Measurements from ENCODE around the gene SNCA.

Gene SNCA

DNA sequence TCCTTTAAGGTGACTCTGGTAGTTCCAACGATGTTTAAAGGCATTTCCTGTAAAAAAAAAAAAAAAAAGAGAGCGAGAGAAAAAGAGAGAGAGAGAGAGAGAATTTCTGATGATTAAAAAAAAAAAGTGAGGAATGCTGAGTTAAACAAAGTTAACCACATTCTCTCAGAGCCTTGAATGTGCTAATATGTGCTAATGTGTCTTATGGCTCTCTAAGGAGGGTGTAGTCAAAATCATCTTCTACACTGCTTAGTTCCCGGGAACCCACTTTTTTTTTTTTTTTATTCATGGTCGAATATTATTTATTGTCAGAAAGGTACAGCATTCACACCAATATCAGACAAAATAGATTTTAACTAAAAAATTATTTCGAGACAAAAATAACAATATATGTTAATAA lies 111.7 kb downstream of the SNCA start:
- TF ChIP-seq, protein P1, sequence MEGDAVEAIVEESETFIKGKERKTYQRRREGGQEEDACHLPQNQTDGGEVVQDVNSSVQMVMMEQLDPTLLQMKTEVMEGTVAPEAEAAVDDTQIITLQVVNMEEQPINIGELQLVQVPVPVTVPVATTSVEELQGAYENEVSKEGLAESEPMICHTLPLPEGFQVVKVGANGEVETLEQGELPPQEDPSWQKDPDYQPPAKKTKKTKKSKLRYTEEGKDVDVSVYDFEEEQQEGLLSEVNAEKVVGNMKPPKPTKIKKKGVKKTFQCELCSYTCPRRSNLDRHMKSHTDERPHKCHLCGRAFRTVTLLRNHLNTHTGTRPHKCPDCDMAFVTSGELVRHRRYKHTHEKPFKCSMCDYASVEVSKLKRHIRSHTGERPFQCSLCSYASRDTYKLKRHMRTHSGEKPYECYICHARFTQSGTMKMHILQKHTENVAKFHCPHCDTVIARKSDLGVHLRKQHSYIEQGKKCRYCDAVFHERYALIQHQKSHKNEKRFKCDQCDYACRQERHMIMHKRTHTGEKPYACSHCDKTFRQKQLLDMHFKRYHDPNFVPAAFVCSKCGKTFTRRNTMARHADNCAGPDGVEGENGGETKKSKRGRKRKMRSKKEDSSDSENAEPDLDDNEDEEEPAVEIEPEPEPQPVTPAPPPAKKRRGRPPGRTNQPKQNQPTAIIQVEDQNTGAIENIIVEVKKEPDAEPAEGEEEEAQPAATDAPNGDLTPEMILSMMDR (IDR thresholded peaks at IDR 0.05; ENCODE audit: control insufficient read depth, insufficient read depth, low read depth, low read length, missing control alignments): no peak
- no peak for DNase-seq (ENCODE audit: low read depth)
- H3K4me3 ChIP-seq (ENCODE audit: control insufficient read depth, low read depth, low read length): no peak overlapping the region

DNA sequence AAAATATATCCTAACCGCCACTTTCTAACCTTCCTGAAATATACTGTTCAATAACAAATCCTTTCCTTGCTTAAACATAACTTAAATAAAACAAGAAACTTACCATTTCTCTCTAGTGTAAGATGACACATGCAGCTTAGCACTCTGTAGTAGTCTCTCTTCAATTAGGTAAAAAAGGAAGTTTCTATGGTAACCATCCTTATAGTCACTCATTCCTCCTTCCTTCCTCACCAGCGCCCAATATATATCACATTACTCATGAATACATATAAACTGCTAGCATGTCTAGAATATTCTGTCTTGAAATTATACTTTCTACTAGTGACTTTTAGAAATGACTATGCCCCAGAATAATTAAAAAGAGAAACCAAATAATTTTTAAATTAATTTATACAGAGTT lies 112.2 kb downstream of the SNCA start:
- TF ChIP-seq, protein P1 (IDR thresholded peaks at IDR 0.05; ENCODE audit: control insufficient read depth, insufficient read depth, low read depth, low read length, missing control alignments): no peak
- DNase-seq (ENCODE audit: low read depth): peak; percentile 41

DNA sequence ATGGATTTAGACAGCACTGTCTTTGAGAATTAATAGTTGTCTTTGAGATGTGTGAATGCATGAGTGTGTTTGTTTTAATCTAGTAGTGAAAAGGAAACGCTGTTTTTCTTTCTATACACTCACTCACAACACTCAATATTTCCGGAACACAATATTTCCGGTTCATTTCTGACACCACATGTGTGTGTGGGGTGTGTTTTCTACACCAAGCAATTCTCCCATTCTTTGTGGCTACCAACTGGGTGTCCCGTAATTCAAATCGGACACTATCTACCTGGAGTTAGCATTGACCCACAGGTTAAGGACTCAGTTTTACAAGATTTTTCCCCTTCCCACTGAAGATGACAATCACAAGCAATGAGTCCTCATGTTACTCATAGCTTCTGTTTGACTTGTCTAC lies 113.9 kb downstream of the SNCA start:
- no peak for DNase-seq (ENCODE audit: low read depth)
- TF ChIP-seq, protein P1 (IDR thresholded peaks at IDR 0.05; ENCODE audit: control insufficient read depth, insufficient read depth, low read depth, low read length, missing control alignments): no peak

More for the DNA sequence above, 112.2 kb downstream of the SNCA start:
- H3K4me3 ChIP-seq (ENCODE audit: control insufficient read depth, low read depth, low read length): no peak overlapping the region

DNA sequence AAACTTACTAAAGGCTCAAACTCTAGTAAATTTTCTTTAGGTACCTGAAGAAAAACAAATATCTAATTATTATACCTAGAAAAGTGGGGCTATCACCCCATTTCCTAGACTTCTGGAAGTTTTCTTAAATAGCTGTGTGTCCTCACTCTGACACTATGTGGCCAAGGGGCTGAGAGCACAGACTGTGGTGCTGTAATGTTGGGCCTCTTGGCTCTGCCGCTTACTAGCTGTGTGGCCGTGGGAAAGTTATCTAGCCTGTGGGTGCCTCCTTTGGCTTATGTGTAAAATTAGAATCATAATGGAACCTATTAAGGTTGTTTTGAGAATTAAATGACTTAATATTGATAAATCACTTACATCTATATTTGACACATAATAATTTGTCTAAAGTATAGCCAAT lies 114.4 kb downstream of the SNCA start:
- TF ChIP-seq, protein P1 (IDR thresholded peaks at IDR 0.05; ENCODE audit: control insufficient read depth, insufficient read depth, low read depth, low read length, missing control alignments): no peak
- no peak for DNase-seq (ENCODE audit: low read depth)
- no peak overlapping the region for H3K4me3 ChIP-seq (ENCODE audit: control insufficient read depth, low read depth, low read length)

More for the DNA sequence above, 113.9 kb downstream of the SNCA start:
- H3K4me3 ChIP-seq (ENCODE audit: control insufficient read depth, low read depth, low read length): no peak overlapping the region

DNA sequence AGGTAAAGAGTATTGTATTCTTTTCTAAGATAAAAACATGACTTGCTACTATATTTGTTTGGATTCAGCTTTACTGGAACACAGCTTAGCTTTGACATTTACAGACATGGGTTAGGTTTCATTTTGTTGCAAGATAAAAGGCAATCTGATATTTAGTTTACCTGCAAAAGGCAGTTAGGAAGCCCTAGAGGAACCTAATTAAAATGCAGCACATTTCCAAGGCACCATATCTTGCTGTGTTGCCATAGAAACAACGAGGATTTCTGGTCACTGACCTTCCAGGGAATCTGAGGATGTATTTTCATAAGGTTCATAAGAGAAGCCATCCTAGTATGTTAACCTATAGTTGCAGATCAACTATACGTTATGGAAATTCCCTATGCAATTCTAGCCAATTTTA lies 116.0 kb downstream of the SNCA start:
- no peak for DNase-seq (ENCODE audit: low read depth)
- no peak overlapping the region for H3K4me3 ChIP-seq (ENCODE audit: control insufficient read depth, low read depth, low read length)
- TF ChIP-seq, protein P1 (IDR thresholded peaks at IDR 0.05; ENCODE audit: control insufficient read depth, insufficient read depth, low read depth, low read length, missing control alignments): no peak

DNA sequence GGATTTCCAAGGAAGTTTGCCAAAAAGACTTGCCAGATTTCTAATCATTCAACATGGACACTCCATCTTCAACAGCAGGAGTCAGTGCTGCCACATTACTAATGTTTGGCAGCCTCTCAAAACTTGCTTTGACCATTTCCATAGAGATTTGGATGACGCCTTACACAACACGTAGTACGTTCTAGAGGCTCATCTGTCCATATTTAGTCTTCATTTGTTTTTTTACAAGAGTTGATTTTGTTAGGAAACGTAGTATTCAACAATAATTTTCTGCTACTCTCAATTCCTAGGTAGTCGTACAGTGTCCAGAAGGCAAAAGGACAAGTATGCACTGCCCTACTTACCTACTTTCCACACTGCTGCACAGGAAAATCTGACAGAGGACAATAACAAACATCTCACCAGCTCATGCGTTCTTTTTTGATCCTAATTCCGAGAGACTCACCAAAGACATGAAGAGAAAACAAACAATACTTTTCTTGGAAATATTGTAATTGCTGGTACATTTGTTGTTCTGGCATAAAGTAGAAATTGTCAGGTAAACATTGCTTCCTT lies 117.3 kb downstream of the SNCA start:
- TF ChIP-seq, protein P1 (IDR thresholded peaks at IDR 0.05; ENCODE audit: control insufficient read depth, insufficient read depth, low read depth, low read length, missing control alignments): no peak
- DNase-seq (ENCODE audit: low read depth): no peak
- H3K4me3 ChIP-seq (ENCODE audit: control insufficient read depth, low read depth, low read length): no peak overlapping the region

DNA sequence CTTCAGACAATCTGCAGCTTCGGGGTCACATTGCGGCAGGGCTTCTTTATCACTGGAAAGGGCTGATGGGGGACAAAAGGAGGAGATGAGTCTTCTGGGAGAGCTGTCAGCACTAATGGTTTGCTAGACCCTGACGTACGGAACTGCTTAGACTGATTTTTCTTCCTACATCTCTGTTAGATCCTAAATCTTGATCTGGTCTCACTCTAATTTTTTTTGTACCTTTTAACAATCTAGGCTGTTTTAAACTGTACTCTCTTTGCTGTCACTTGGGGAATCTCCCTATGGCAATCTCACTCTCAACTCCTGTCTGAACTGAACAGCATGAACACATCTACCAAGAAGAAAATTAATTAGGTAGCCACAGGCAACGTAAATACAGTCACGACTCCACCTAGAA lies 120.1 kb downstream of the SNCA start:
- no peak for DNase-seq (ENCODE audit: low read depth)
- TF ChIP-seq, protein P1 (IDR thresholded peaks at IDR 0.05; ENCODE audit: control insufficient read depth, insufficient read depth, low read depth, low read length, missing control alignments): no peak
- H3K4me3 ChIP-seq (ENCODE audit: control insufficient read depth, low read depth, low read length): no peak overlapping the region

All from AG09309 (cell line).